Epithelial cell of esophagus (primary cell): ENCODE measurements around the gene APBB3.

ENCODE experiments used
- DNase-seq: peaks from one replicate; pipeline ENCODE4 v3.0.0; 2010; ENCODE audit warnings: low read depth
- H3K4me3 ChIP-seq: 2 replicates; pipeline ENCODE4 v1.5.1; 2011; ENCODE audit warnings: mild to moderate bottlenecking, low read length, control low read depth
- TF ChIP-seq, protein P1 (sequence below): IDR thresholded peaks from 2 replicates; pipeline ENCODE4 v1.5.1; 2011; ENCODE audit warnings: low read depth, mild to moderate bottlenecking, low read length, control low read depth, inconsistent platforms; ENCODE audit not compliant: insufficient read depth; ENCODE audit errors: missing control alignments

APBB3 gene

GRCh38 chr5:140568443-140569063, 4.2 kb upstream of the APBB3 start:
- no peak overlapping the region for H3K4me3 ChIP-seq
- TF ChIP-seq, protein P1, sequence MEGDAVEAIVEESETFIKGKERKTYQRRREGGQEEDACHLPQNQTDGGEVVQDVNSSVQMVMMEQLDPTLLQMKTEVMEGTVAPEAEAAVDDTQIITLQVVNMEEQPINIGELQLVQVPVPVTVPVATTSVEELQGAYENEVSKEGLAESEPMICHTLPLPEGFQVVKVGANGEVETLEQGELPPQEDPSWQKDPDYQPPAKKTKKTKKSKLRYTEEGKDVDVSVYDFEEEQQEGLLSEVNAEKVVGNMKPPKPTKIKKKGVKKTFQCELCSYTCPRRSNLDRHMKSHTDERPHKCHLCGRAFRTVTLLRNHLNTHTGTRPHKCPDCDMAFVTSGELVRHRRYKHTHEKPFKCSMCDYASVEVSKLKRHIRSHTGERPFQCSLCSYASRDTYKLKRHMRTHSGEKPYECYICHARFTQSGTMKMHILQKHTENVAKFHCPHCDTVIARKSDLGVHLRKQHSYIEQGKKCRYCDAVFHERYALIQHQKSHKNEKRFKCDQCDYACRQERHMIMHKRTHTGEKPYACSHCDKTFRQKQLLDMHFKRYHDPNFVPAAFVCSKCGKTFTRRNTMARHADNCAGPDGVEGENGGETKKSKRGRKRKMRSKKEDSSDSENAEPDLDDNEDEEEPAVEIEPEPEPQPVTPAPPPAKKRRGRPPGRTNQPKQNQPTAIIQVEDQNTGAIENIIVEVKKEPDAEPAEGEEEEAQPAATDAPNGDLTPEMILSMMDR: no peak
- DNase-seq: peak; percentile 29

- H3K4me3 ChIP-seq: no peak overlapping the region
- TF ChIP-seq, protein P1: no peak
- DNase-seq: no peak
These were observed 3.5 kb upstream of the APBB3 start for GRCh38 chr5:140567871-140568270.

DNA sequence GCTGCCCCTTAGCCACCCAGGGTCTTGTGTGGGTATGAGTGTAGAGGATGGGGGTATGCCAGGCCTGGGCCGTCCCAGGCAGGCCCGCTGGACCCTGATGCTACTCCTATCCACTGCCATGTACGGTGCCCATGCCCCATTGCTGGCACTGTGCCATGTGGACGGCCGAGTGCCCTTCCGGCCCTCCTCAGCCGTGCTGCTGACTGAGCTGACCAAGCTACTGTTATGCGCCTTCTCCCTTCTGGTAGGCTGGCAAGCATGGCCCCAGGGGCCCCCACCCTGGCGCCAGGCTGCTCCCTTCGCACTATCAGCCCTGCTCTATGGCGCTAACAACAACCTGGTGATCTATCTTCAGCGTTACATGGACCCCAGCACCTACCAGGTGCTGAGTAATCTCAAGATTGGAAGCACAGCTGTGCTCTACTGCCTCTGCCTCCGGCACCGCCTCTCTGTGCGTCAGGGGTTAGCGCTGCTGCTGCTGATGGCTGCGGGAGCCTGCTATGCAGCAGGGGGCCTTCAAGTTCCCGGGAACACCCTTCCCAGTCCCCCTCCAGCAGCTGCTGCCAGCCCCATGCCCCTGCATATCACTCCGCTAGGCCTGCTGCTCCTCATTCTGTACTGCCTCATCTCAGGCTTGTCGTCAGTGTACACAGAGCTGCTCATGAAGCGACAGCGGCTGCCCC, 2.9 kb upstream of the APBB3 start:
- no peak overlapping the region for H3K4me3 ChIP-seq
- TF ChIP-seq, protein P1: no peak
- DNase-seq: no peak

DNA sequence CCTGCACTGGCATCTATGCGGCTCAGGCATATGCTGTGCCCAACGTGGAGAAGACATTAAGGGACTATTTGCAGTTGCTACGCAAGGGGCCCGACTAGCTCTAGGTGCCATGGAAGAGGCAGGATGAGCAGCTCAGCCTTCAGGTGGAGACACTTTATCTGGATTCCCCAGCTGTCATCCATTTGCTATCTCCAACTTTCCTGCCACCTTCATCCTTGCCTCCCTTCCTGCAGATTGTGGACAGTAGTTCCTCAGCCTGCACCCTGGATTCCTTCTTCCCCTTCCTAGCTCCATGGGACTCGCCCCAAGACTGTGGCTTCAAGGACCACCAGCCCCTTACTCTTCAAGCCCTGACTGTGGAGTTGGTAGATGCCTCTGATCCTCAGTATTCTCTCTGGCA, 2.3 kb upstream of the APBB3 start:
- no peak overlapping the region for H3K4me3 ChIP-seq
- no peak for DNase-seq
- TF ChIP-seq, protein P1: no peak

DNA sequence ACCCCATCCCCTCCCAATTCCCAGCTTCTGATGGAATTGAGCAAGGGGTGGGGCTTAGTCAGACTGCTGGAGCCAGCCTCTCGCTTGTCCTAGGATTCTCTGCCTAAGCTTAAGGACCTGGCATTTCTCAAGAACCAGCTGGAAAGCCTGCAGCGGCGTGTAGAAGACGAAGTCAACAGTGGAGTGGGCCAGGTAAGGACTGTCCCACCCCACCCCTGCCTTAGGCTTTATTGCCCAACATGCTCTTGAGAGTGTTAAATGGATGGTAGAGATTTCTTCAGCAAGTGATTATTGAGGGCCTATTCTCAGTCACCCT, 1.3 kb upstream of the APBB3 start:
- peak overlapping the region; percentile 90 for H3K4me3 ChIP-seq
- peak; percentile 80 for DNase-seq
- TF ChIP-seq, protein P1: no peak

DNA sequence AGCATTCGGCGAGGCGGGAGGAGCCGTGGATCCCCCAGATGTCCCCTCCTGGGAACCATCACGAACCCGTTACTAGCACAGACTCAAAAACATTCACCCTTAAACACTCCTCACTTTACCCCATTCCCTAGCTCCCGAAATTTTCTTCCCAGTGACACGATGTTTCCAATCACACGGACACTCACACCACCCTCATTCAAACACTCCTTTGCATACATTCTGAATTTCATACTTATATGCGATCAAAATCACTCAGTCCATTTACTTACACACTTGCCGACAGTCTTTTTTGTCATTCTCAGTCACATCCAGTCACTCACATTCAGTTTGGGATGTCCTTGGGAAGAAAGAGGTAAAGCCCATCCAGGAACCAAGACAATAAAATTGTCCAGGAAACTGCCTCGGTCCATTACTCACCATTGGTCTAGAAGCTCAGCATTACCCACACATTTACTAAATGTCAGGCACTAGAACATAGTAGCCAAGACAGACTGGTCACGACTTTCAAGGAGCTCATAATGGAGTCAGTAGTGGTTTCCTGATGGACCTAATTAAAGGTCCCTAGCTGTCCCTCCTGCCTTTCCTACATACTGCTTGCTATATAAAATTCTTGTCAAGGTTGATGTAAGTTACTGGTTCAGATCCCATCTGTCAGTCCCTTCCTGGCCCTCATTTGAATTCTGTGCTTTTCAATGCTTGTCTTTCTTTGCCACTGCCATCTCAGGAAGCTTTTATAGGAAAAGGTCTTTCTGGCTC, 804 bp upstream of the APBB3 start:
- peak; percentile 37 for DNase-seq
- peak overlapping the region; percentile 90 for H3K4me3 ChIP-seq
- TF ChIP-seq, protein P1: no peak
